T-helper 1 cell (primary cell): Measurements from ENCODE around the gene DDX39A.
"Not testable (repeated sequence)": the region's sequence is repeated elsewhere in the genome, so short reads cannot be mapped to it uniquely, and the experiment has no call there.

Source experiments
- DNase-seq, 5 donors: peaks; one replicate each; pipeline ENCODE4 v3.0.0-alpha.2; 2012 to 2020

The DDX39A gene

DNA sequence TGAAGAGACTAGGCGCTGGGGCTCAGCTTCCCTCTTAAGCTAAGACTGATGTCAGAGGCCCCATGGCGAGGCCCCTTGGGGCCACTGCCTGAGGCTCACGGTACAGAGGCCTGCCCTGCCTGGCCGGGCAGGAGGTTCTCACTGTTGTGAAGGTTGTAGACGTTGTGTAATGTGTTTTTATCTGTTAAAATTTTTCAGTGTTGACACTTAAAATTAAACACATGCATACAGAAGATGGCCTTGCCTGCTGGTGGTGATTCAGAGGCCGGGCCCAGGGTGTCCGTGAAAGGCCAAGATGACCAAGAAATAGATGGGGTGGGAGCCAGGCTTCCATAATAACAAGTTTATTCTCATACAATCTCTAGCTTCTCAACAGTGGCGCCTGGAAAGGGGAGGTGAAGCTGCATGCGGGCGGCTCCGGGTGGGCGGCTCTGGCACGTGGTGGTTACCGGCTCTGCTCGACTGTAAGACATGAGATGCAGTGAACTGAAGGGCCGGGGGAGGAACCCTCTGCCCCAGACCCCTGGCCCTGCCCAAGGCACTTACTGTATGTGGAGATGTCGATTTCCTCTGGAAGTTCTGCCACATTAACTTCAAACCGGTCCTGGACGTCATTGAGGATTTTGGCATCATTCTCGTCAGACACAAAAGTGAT is 10.5 kb downstream of the DDX39A start:
- peak in 1 of 5 donors; percentile 34 for DNase-seq

GRCh38 chr19:14407605-14408484 is 11.3 kb downstream of the DDX39A start:
- peak in 2 of 5 donors; percentile 23 for DNase-seq

DNA sequence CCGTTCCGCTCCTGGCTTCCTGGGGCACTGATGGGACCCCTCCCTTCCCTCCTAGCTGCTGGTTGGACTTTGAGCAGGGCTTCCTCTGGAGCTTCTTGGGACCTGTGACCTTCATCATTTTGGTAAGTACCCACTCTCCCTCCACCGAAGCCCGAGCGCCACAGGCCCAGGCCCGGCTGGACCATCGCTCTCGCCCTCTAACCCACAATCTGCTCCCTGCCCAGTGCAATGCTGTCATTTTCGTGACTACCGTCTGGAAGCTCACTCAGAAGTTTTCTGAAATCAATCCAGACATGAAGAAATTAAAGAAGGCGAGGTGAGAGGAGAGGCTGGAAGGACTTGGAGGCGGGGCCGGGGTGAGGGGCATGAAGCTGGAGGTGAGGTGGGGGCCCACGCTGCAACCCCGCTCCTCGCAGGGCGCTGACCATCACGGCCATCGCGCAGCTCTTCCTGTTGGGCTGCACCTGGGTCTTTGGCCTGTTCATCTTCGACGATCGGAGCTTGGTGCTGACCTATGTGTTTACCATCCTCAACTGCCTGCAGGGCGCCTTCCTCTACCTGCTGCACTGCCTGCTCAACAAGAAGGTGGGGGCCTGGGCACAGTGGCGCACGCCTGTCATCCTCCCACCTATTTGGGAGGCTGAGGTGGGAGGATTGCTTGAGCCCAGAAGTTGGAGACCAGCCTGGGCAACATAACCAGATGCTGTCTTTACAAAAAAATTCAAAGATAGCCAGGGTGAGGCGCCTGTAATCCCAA is 12.3 kb downstream of the DDX39A start:
- peak in 1 of 5 donors; percentile 14 for DNase-seq

DNA sequence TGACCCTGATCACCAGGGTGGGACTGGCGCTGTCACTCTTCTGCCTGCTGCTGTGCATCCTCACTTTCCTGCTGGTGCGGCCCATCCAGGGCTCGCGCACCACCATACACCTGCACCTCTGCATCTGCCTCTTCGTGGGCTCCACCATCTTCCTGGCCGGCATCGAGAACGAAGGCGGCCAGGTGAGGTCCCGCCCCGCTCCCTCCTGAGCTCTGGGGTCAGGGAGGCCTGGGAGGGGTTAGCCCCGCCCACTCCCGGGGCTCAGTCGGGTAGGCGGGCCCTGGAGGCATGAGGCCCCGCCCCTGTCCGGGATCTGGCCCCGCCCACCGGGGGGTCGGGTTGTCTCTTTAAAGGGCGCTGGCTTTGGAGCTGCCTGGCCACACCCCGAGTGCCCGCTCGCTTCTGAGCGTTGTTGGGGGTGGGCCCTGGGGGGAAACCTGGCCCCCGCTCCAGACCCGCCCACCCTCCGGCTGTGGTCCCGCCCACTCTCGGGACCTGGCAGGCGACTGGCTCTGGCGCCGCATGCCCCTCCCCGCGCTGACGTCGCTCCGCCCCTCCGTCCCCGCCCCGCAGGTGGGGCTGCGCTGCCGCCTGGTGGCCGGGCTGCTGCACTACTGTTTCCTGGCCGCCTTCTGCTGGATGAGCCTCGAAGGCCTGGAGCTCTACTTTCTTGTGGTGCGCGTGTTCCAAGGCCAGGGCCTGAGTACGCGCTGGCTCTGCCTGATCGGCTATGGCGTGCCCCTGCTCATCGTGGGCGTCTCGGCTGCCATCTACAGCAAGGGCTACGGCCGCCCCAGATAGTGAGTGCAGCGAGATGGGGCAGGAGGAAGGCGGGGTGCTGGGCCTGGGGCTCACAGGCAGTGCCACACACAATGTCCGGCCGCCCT is 13.1 kb downstream of the DDX39A start:
- peak; percentile 75 to 86 (median 85) for DNase-seq

DNA sequence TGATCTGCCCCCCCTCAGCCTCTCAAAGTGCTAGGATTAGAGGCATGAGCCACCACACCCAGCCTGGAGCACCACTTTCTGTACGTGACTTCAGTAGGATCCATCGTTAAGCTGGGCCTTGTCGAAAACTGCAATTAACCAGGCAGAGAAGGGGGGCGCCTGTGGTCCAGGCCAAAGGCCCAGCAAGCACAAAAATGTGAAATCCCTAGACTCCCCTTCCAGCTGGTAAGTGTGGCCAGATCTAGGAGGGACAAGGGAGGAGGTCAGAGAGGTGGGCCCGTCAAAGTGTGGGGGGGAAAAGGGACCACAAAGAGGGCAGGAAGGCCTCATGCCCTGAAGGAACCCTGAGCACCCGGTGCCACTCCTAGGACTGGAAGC is 13.8 kb downstream of the DDX39A start:
- no peak for DNase-seq

- peak in 1 of 5 donors; percentile 10 for DNase-seq
These were observed 14.8 kb downstream of the DDX39A start for GRCh38 chr19:14404312-14404711.

DNA sequence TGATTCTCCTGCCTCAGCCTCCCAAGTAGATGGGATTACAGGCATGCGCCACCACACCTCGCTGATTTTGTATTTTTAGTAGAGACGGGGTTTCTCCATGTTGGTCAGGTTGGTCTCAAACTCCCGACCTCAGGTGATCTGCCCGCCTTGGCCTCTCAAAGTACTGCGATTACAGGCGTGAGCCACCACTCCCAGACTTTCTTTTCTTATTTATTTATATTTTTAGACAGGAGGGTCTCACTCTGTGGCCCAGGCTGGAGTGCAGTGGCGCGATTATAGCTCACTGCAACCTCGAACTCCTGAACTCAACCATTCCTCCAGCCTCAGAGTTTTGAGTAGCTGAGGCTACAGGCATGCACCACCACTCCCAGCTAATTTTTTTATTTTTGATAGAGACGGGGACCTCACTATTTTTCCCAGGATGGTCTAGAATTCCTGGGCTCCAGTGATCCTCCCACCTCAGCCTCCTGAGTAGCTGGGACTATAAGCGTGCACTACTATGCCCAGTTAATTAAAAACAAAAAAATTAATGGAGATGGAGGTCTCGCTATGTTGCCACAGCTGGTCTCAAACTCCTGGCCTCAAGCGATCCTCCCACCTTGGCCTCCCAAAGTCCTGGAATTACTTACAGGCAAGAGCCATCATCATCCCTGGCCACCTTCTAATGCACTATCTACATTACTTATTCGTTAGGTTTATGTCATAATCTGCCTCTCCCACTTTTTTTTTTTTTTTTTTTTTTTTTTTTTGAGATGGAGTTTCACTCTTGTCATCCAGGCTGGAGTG is 15.8 kb downstream of the DDX39A start:
- DNase-seq: peak in 1 of 5 donors; percentile 1

- peak in 1 of 5 donors; percentile 25 for DNase-seq
These were observed 16.6 kb downstream of the DDX39A start for GRCh38 chr19:14402332-14403144.

DNA sequence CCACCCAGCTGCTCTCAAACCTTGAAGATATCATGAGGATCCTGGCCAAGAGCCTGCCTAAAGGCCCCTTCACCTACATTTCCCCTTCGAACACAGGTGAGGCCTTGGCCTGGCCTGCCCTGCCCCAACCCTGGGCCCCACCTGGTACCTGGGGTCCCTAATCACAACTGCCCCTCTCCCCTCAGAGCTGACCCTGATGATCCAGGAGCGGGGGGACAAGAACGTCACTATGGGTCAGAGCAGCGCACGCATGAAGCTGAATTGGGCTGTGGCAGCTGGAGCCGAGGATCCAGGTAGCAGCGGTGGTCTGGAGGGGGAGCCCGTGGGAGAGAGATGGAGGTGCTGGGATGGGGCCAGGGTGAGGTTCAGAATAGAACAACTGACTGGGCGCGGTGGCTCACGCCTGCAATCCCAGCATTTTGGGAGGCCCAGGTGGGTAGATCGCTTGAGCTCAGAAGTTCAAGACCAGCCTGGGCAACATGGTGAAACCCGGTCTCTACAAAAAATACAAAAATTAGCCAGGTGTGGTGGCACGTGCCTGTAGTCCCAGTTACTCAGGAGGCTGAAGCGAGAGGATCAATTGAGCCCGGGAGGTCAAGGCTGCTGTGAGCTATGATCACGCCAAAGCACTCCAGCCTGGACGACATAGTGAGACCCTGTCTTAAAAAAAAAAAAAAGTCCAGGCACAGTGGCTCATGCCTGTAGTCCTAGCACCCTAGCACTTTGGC is 17.5 kb downstream of the DDX39A start:
- DNase-seq: no peak

DNA sequence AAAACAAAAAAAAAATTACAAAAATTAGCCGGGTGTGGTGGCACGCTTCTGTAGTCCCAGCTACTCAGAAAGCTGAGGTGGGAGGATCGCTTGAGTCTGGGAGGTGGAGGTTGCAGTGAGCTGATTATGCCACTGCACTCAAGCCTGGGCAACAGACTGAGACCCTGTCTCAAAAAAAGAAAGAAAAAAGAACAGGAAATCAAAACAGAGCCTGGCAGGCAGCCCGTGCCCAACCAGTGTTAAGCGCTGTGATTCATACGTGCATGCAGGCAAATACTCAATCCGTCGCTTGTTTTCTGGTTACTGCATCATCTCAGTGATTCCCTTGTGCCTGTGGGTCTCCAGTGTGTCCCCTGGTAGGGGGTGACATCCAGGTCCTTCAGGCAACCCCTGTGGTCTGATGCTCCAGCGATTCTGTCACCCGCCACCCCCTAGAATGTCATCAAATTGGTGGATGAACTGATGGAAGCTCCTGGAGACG is 18.1 kb downstream of the DDX39A start:
- DNase-seq: peak in 1 of 5 donors; percentile 10

- DNase-seq: not testable (repeated sequence)
These were observed 22.0 kb downstream of the DDX39A start for GRCh38 chr19:14397168-14397567.

GRCh38 chr19:14396730-14397129 is 22.4 kb downstream of the DDX39A start:
- DNase-seq: not testable (repeated sequence)

DNA sequence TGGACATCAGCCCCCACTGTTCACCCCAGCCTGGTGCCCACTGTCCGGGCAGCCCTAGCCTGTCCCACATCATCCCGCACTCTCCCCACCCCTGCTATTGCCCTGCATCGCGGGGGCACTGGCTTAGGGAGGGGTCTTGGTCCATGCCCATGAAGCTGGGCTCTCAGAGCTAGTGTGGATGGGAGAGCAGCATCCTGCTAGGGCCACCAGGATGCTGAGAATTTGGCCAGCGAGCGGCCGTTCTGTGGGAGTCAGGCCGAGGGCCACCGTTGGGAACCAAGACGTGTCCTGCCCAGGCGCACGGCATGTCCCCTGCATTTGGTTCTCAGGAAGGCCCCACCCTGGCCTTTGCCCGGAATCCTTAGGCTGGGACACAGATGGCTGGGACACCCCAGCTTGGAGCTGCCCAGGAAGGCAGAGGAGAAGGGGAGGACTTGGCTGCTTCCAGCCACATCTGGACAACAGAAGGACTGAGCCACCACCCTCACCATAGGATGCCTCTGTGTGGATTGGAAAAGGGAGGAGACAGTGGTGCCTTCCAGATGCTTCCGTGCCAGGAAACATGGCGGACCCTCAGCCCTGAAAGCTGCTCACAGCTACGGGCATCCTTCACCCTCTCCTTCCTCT is 23.3 kb downstream of the DDX39A start:
- no peak for DNase-seq

- DNase-seq: no peak
These were observed 23.9 kb downstream of the DDX39A start for GRCh38 chr19:14395262-14395661.

DNA sequence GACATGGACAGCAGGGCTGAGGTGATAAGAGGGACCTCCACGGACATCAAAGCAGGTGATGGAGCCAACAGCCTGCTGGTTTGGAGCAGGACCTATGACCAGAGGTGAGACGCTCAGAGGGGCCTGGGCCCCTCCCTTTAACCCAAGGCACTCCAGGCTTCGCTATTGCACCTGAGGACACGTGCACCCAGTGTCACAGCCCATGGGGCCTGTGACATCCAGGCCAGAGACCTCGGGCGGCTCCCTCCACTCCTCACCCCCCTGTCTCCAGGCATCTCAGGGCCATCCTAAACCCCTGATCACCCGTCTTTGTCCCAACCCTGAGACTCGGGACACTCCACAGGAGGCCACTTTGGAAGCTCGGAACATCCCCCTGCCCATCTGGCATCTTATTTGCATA is 25.0 kb downstream of the DDX39A start:
- DNase-seq: no peak

DNA sequence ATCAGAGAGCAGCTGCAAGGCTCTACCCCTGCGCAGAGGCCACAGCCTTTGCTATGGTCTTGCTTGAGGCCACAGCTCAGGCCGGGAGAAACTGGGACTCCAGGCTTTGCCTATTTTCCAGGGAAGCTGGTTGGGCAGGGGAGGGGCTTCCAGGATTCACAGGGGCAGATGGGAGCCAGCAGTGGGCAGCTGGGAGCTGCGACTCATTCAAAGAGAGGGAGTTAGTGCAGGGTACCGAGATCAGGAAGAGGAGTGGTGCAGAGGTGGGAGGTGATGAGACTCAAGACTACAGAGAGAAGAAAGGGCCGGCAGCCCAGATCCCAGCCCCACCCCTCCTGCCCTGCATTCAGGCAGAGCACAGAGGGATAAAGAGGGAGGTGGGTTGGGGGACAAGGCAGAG is 25.8 kb downstream of the DDX39A start:
- no peak for DNase-seq

GRCh38 chr19:14391156-14391821 is 27.9 kb downstream of the DDX39A start:
- no peak for DNase-seq

DNA sequence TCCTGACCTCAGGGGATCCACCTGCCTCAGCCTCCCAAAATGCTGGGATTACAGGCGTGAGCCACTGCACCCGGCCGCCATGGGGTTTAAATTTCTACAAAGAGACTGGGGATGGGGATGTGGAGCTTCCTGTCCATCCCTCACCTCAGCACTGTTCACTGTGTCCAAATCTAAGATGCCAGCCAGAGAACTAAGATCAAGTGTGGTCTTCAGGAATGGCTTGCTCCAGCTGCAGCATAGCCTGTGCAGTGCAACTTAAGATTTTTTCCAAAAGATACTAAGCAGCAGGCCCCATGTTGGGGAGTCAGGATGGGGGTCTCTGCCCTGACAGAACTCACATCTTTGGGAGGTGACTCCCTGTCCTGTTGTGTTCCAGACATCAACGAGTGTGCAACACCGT is 28.6 kb downstream of the DDX39A start:
- DNase-seq: no peak

- peak in 1 of 5 donors; percentile 27 for DNase-seq
These were observed 33.6 kb downstream of the DDX39A start for GRCh38 chr19:14385492-14385891.
